ENCODE data around the gene ULBP3. TPM values are rescaled to one million over a fixed set of nuclear protein-coding genes. Genes with fewer than 3 reads are reported as not detected.
A peak's percentile ranks its signal among the peaks of the same experiment; 100 is the strongest.

ULBP3 gene
- total and polyA plus RNA-seq, 2 of the 13 experiments (the other 11 are each of a cell fraction or from before 2014, with no cell fraction given) = 0.42 to 0.48 TPM

GRCh38 chr6:150016324-150017185 is 52.4 kb downstream of the ULBP3 start:
- ATAC-seq = peak; percentile 83
- ChIA-PET CTCF (ENCODE audit: low intra/inter-chr PET ratio, low total read pairs) (interaction anchor here (1.3 to 3.9 kb wide), 6 partner anchors 9 to 182 kb away, joined by 3 to 64 read pairs (median 6); no protein-coding TSS in a partner anchor), POLR2A (no interaction called here)
- Histone ChIP-seq H2AFZ (ENCODE audit: low read length) (no peak overlapping the region), H4K20me1 (ENCODE audit: insufficient read depth, low read length) (no peaks in the 10 kb centered on the region), H3K4me3 (replicated peaks in 1 of 3; ENCODE audit: insufficient read depth in 1 of 3, low read depth in 2 of 3, low read length in 3 of 3) (no peak overlapping the region), H3K27me3 (ENCODE audit: control insufficient read depth in 1 of 2, insufficient read depth in 2 of 2, low read length in 2 of 2) (peaks cover 4 to 30% of the 10 kb centered on the region in 2 experiments), H3K27ac (ENCODE audit: extremely low read length, insufficient read depth, low read length) (no peak overlapping the region), H3K36me3 (replicated peaks in 1 of 2; ENCODE audit: control insufficient read depth in 1 of 2, insufficient read depth in 2 of 2, low read length in 2 of 2) (no peaks in the 10 kb centered on the region), H3K79me2 (ENCODE audit: insufficient read depth, low read length) (no peaks in the 10 kb centered on the region), H3K9me3 (ENCODE audit: low read length) (no peaks in the 10 kb centered on the region), H3K4me2 (ENCODE audit: low read depth, low read length) (no peak overlapping the region), H3K9ac (ENCODE audit: insufficient read depth, low read depth, low read length) (no peak overlapping the region), H3K4me1 (ENCODE audit: insufficient read depth, low read length) (no peaks in the 10 kb centered on the region)
- intact Hi-C loops (cut with micrococcal nuclease; ENCODE audit: unreplicated experiment) = loop anchor here (1.0 to 2.0 kb wide), 2 partner anchors 82 to 176 kb away; no protein-coding TSS in a partner anchor
- FAIRE-seq = peak; percentile 86
- DNase-seq (ENCODE audit: low spot score) = peak; percentile 69
- WGBS (ENCODE audit: low lambda C conversion rate) = 2% methylated on average over 6 of the region's 6 CpGs
- BruUV-seq (replicated peaks) = no TSS peak
- in situ Hi-C loops (cut with HindIII; ENCODE audit: extremely low pct_ligation_motif_present, low pct_unique_long_range_greater_than_20kb) = no loop called here
- TF ChIP-seq E2F1 (CRISPR knock-in tag; IDR thresholded peaks at IDR 0.05) (no peak), PHB2 (IDR thresholded peaks at IDR 0.05; ENCODE audit: partially characterized antibody) (no peak), ZNF660 (CRISPR knock-in tag; IDR thresholded peaks at IDR 0.05; ENCODE audit: borderline replicate concordance, low read depth) (no peak), ZNF773 (CRISPR knock-in tag; IDR thresholded peaks at IDR 0.05; ENCODE audit: borderline replicate concordance) (no peak), UBTF (CRISPR knock-in tag; IDR thresholded peaks at IDR 0.05) (no peak), TBL1XR1 (IDR thresholded peaks at IDR 0.05; ENCODE audit: borderline replicate concordance, low read length, partially characterized antibody) (no peak), ZNF746 (CRISPR knock-in tag; IDR thresholded peaks at IDR 0.05) (no peak), RAD21 (CRISPR knock-in tag; IDR thresholded peaks at IDR 0.05) (peak; percentile 83), HMGA1 (CRISPR knock-in tag; conservative IDR thresholded peaks at IDR 0.05) (no peak), ZFP82 (CRISPR knock-in tag; IDR thresholded peaks at IDR 0.05; ENCODE audit: borderline replicate concordance) (no peak), CTCF (CRISPR knock-in tag; IDR thresholded peaks at IDR 0.05) (peak; percentile 81), SMC3 (IDR thresholded peaks at IDR 0.05; ENCODE audit: low read length) (peak; percentile 72; the same call in 1 of the 2 replicates), PHF8 (CRISPR knock-in tag; IDR thresholded peaks at IDR 0.05) (no peak), STAG1 (CRISPR knock-in tag; IDR thresholded peaks at IDR 0.05) (peak; percentile 82)
- TF ChIP-seq, protein P1, sequence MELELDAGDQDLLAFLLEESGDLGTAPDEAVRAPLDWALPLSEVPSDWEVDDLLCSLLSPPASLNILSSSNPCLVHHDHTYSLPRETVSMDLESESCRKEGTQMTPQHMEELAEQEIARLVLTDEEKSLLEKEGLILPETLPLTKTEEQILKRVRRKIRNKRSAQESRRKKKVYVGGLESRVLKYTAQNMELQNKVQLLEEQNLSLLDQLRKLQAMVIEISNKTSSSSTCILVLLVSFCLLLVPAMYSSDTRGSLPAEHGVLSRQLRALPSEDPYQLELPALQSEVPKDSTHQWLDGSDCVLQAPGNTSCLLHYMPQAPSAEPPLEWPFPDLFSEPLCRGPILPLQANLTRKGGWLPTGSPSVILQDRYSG (CRISPR knock-in tag; IDR thresholded peaks at IDR 0.05) = no peak
- TF ChIP-seq, protein P2, sequence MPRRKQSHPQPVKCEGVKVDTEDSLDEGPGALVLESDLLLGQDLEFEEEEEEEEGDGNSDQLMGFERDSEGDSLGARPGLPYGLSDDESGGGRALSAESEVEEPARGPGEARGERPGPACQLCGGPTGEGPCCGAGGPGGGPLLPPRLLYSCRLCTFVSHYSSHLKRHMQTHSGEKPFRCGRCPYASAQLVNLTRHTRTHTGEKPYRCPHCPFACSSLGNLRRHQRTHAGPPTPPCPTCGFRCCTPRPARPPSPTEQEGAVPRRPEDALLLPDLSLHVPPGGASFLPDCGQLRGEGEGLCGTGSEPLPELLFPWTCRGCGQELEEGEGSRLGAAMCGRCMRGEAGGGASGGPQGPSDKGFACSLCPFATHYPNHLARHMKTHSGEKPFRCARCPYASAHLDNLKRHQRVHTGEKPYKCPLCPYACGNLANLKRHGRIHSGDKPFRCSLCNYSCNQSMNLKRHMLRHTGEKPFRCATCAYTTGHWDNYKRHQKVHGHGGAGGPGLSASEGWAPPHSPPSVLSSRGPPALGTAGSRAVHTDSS (CRISPR knock-in tag; conservative IDR thresholded peaks at IDR 0.05) = no peak
